ENCODE results near the gene PLEKHH3. TPM values are rescaled to one million over a fixed set of nuclear protein-coding genes. Genes with fewer than 3 reads are reported as not detected.
A peak's percentile ranks its signal among the peaks of the same experiment; 100 is the strongest.
"Not testable (repeated sequence)": the region's sequence is repeated elsewhere in the genome, so short reads cannot be mapped to it uniquely, and the experiment has no call there.

PLEKHH3 gene
- total RNA-seq, 3 donors from 2014 or later = 0.56 to 1.2 (median 0.63) TPM

GRCh38 chr17:42647778-42648177, 29.0 kb downstream of the PLEKHH3 start:
- no peaks in the 10 kb centered on the region for H3K36me3 Mint-ChIP-seq (ENCODE audit: insufficient read depth)
- H3K4me3 Mint-ChIP-seq = no peak overlapping the region
- ATAC-seq (no peak), DNase-seq (no peak)
- no peaks in the 10 kb centered on the region for H3K9me3 Mint-ChIP-seq
- no peaks in the 10 kb centered on the region for H3K4me1 Mint-ChIP-seq (ENCODE audit: low read depth)
- peaks cover 8% of the 10 kb centered on the region for H3K27me3 Mint-ChIP-seq (ENCODE audit: low read depth)

- no peaks in the 10 kb centered on the region for H3K4me1 Mint-ChIP-seq (ENCODE audit: low read depth)
- no peaks in the 10 kb centered on the region for H3K36me3 Mint-ChIP-seq (ENCODE audit: insufficient read depth)
- H3K27me3 Mint-ChIP-seq (ENCODE audit: low read depth) = peaks cover 13% of the 10 kb centered on the region
- ATAC-seq (no peak), DNase-seq (no peak)
- H3K4me3 Mint-ChIP-seq = no peak overlapping the region
- H3K9me3 Mint-ChIP-seq = no peaks in the 10 kb centered on the region
These were observed 34.5 kb downstream of the PLEKHH3 start for GRCh38 chr17:42642336-42642735.

GRCh38 chr17:42640121-42640520, 36.7 kb downstream of the PLEKHH3 start:
- Mint-ChIP-seq H3K36me3 (ENCODE audit: insufficient read depth) (no peaks in the 10 kb centered on the region), H3K27me3 (ENCODE audit: low read depth) (peaks cover 8% of the 10 kb centered on the region), H3K4me3 (no peak overlapping the region), H3K4me1 (ENCODE audit: low read depth) (no peaks in the 10 kb centered on the region), H3K9me3 (no peaks in the 10 kb centered on the region)
- ATAC-seq = no peak
- no peak for DNase-seq

- Mint-ChIP-seq H3K27me3 (ENCODE audit: low read depth) (peaks cover 7% of the 10 kb centered on the region), H3K9me3 (no peaks in the 10 kb centered on the region), H3K36me3 (ENCODE audit: insufficient read depth) (no peaks in the 10 kb centered on the region), H3K4me1 (ENCODE audit: low read depth) (no peaks in the 10 kb centered on the region), H3K4me3 (no peak overlapping the region)
- DNase-seq = no peak
- ATAC-seq = no peak
These were observed 37.2 kb downstream of the PLEKHH3 start for GRCh38 chr17:42639525-42640113.

- Mint-ChIP-seq H3K9me3 (no peaks in the 10 kb centered on the region), H3K4me1 (ENCODE audit: low read depth) (no peaks in the 10 kb centered on the region), H3K36me3 (ENCODE audit: insufficient read depth) (no peaks in the 10 kb centered on the region), H3K27me3 (ENCODE audit: low read depth) (no peaks in the 10 kb centered on the region), H3K4me3 (no peak overlapping the region)
- DNase-seq = no peak
- ATAC-seq = no peak
These were observed 43.8 kb downstream of the PLEKHH3 start for GRCh38 chr17:42632949-42633444.

GRCh38 chr17:42629411-42630009, 47.3 kb downstream of the PLEKHH3 start:
- H3K27me3 Mint-ChIP-seq (ENCODE audit: low read depth) = no peaks in the 10 kb centered on the region
- no peaks in the 10 kb centered on the region for H3K4me1 Mint-ChIP-seq (ENCODE audit: low read depth)
- DNase-seq = no peak
- no peak for ATAC-seq
- H3K9me3 Mint-ChIP-seq = no peaks in the 10 kb centered on the region
- H3K4me3 Mint-ChIP-seq = no peak overlapping the region
- H3K36me3 Mint-ChIP-seq (ENCODE audit: insufficient read depth) = no peaks in the 10 kb centered on the region

- not testable (repeated sequence) for DNase-seq; H3K4me1 Mint-ChIP-seq (ENCODE audit: low read depth); H3K9me3 Mint-ChIP-seq; ATAC-seq; H3K36me3 Mint-ChIP-seq (ENCODE audit: insufficient read depth); H3K4me3 Mint-ChIP-seq; H3K27me3 Mint-ChIP-seq (ENCODE audit: low read depth)
These were observed 49.6 kb downstream of the PLEKHH3 start for GRCh38 chr17:42627032-42627764.

GRCh38 chr17:42623732-42624596, 52.8 kb downstream of the PLEKHH3 start:
- DNase-seq (no peak), ATAC-seq (no peak)
- H3K27me3 Mint-ChIP-seq (ENCODE audit: low read depth) = no peaks in the 10 kb centered on the region
- no peaks in the 10 kb centered on the region for H3K9me3 Mint-ChIP-seq
- H3K4me3 Mint-ChIP-seq = no peak overlapping the region
- no peaks in the 10 kb centered on the region for H3K36me3 Mint-ChIP-seq (ENCODE audit: insufficient read depth)
- H3K4me1 Mint-ChIP-seq (ENCODE audit: low read depth) = peaks cover 2% of the 10 kb centered on the region

- no peak for ATAC-seq
- Mint-ChIP-seq H3K36me3 (ENCODE audit: insufficient read depth) (no peaks in the 10 kb centered on the region), H3K27me3 (ENCODE audit: low read depth) (no peaks in the 10 kb centered on the region), H3K4me3 (no peak overlapping the region), H3K4me1 (ENCODE audit: low read depth) (peaks cover 6% of the 10 kb centered on the region), H3K9me3 (no peaks in the 10 kb centered on the region)
- DNase-seq = no peak
These were observed 53.5 kb downstream of the PLEKHH3 start for GRCh38 chr17:42623271-42623670.

GRCh38 chr17:42621987-42622386, 54.8 kb downstream of the PLEKHH3 start:
- not testable (repeated sequence) for H3K9me3 Mint-ChIP-seq; H3K4me1 Mint-ChIP-seq (ENCODE audit: low read depth); H3K36me3 Mint-ChIP-seq (ENCODE audit: insufficient read depth); ATAC-seq; DNase-seq; H3K4me3 Mint-ChIP-seq; H3K27me3 Mint-ChIP-seq (ENCODE audit: low read depth)

- peaks cover 6% of the 10 kb centered on the region for H3K4me1 Mint-ChIP-seq (ENCODE audit: low read depth)
- H3K27me3 Mint-ChIP-seq (ENCODE audit: low read depth) = no peaks in the 10 kb centered on the region
- H3K4me3 Mint-ChIP-seq = no peak overlapping the region
- H3K36me3 Mint-ChIP-seq (ENCODE audit: insufficient read depth) = peaks cover 20% of the 10 kb centered on the region
- no peak for DNase-seq
- no peaks in the 10 kb centered on the region for H3K9me3 Mint-ChIP-seq
- no peak for ATAC-seq
These were observed 58.2 kb downstream of the PLEKHH3 start for GRCh38 chr17:42618442-42619150.

- peak in 1 of 2 donors; percentile 37 for ATAC-seq
- no peaks in the 10 kb centered on the region for H3K27me3 Mint-ChIP-seq (ENCODE audit: low read depth)
- H3K36me3 Mint-ChIP-seq (ENCODE audit: insufficient read depth) = peaks cover 22% of the 10 kb centered on the region
- H3K9me3 Mint-ChIP-seq = no peaks in the 10 kb centered on the region
- no peak for DNase-seq
- H3K4me3 Mint-ChIP-seq = no peak overlapping the region
- peaks cover 6% of the 10 kb centered on the region for H3K4me1 Mint-ChIP-seq (ENCODE audit: low read depth)
These were observed 58.8 kb downstream of the PLEKHH3 start for GRCh38 chr17:42617956-42618431.

Measured in activated T-cell treated with anti-CD3 and anti-CD28 coated beads, Interleukin-2, amount 50 U/mL, for 4 hours (primary cell).